K562 treated with DMSO at 1 percent for 12 hours (cell line): ENCODE results near the gene NME4. TPM values are rescaled to one million over a fixed set of nuclear protein-coding genes. Genes with fewer than 3 reads are reported as not detected.

Source experiments
- total RNA-seq: library from RNA; unstranded; fragments of 300-600 nt; gene quantifications from 2 replicates; pipeline ENCODE4 v1.2.3, GENCODE V29; 2022; ENCODE audit not compliant: insufficient read depth

The NME4 gene
- 138 and 154 TPM in 2 replicates for total RNA-seq

GRCh38 chr16:397135-397661 lies at the start of gene NME4:
Gene NME4 (plus strand): TSS chr16:397199. CDS start chr16:397223, 24 bp downstream.

GRCh38 chr16:352547-353403 lies 44.2 kb upstream of the NME4 start, which contains the start of gene AXIN1:
Gene AXIN1 (minus strand): TSS chr16:352723. CDS start chr16:347025, 5,698 bp downstream.

GRCh38 chr16:370443-370842 lies 26.6 kb upstream of the NME4 start, which contains the start of gene MRPL28:
Gene MRPL28 (minus strand): TSS chr16:370538. CDS start chr16:370218, 320 bp downstream.

GRCh38 chr16:381789-382717 lies 14.9 kb upstream of the NME4 start, which contains the start of gene PGAP6:
Gene PGAP6 (minus strand): TSS chr16:381978. CDS start chr16:381821, 157 bp downstream.

GRCh38 chr16:401468-402348 lies 4.7 kb downstream of the NME4 start, which contains the start of gene DECR2:
Gene DECR2 (plus strand): TSS chr16:401885. CDS start chr16:401964, 79 bp downstream.

GRCh38 chr16:425082-425718 lies 28.2 kb downstream of the NME4 start, which contains the start of gene RAB11FIP3:
Gene RAB11FIP3 (plus strand): TSS chr16:425649. CDS start chr16:426007, 358 bp downstream.

Other genes starting within 250 kb of the NME4 start
- 91.5 and 152 TPM in 2 replicates for gene HBZ, start 244.6 kb upstream of the NME4 start, total RNA-seq
- gene HBM, start 231.2 kb upstream of the NME4 start, total RNA-seq = not detected in 2 replicates
- gene HBA2, start 224.3 kb upstream of the NME4 start, total RNA-seq = 139 and 152 TPM in 2 replicates
- gene HBA1, start 220.5 kb upstream of the NME4 start, total RNA-seq = 556 and 839 TPM in 2 replicates
- 34.4 and 92.7 TPM in 2 replicates for gene HBQ1, start 216.7 kb upstream of the NME4 start, total RNA-seq
- gene LUC7L, start 167.8 kb upstream of the NME4 start, total RNA-seq = 48.4 and 56.4 TPM in 2 replicates
- 78.1 and 81.9 TPM in 2 replicates for gene FAM234A, start 162.4 kb upstream of the NME4 start, total RNA-seq
- gene RGS11, start 121.3 kb upstream of the NME4 start, total RNA-seq = not detected in 2 replicates
- not detected in 2 replicates for gene ARHGDIG, start 116.6 kb upstream of the NME4 start, total RNA-seq
- gene PDIA2, start 114.0 kb upstream of the NME4 start, total RNA-seq = not detected in 2 replicates
- gene AXIN1, start 44.5 kb upstream of the NME4 start, total RNA-seq = 28.6 and 39.4 TPM in 2 replicates
- 89.7 and 105 TPM in 2 replicates for gene MRPL28, start 26.7 kb upstream of the NME4 start, total RNA-seq
- 86.0 and 95.6 TPM in 2 replicates for gene PGAP6, start 15.2 kb upstream of the NME4 start, total RNA-seq
- 36.2 and 36.4 TPM in 2 replicates for gene DECR2, start 4.7 kb downstream of the NME4 start, total RNA-seq
- gene RAB11FIP3, start 28.4 kb downstream of the NME4 start, total RNA-seq = 10.5 and 18.8 TPM in 2 replicates
- gene CAPN15, start 130.5 kb downstream of the NME4 start, total RNA-seq = 40.3 and 60.1 TPM in 2 replicates
- not detected in 2 replicates for gene PRR35, start 163.2 kb downstream of the NME4 start, total RNA-seq
- gene NHLRC4, start 169.8 kb downstream of the NME4 start, total RNA-seq = 8.4 and 8.5 TPM in 2 replicates
- 31.0 and 43.5 TPM in 2 replicates for gene PIGQ, start 172.8 kb downstream of the NME4 start, total RNA-seq
- gene RAB40C, start 192.9 kb downstream of the NME4 start, total RNA-seq = 26.5 and 38.7 TPM in 2 replicates
- 10.4 and 11.0 TPM in 2 replicates for gene WFIKKN1, start 233.8 kb downstream of the NME4 start, total RNA-seq
- 95.4 and 142 TPM in 2 replicates for gene METTL26, start 239.1 kb downstream of the NME4 start, total RNA-seq
- gene MCRIP2, start 244.6 kb downstream of the NME4 start, total RNA-seq = 62.3 and 95.4 TPM in 2 replicates